ENCODE results near the gene KIN. TPM values are rescaled to one million over a fixed set of nuclear protein-coding genes. Genes with fewer than 3 reads are reported as not detected.

The KIN gene
- total RNA-seq, 1 experiment from 2014 or later = 15.0 TPM

- no TSS peak for BruUV-seq (replicated peaks)
- TF ChIP-seq, protein P1, sequence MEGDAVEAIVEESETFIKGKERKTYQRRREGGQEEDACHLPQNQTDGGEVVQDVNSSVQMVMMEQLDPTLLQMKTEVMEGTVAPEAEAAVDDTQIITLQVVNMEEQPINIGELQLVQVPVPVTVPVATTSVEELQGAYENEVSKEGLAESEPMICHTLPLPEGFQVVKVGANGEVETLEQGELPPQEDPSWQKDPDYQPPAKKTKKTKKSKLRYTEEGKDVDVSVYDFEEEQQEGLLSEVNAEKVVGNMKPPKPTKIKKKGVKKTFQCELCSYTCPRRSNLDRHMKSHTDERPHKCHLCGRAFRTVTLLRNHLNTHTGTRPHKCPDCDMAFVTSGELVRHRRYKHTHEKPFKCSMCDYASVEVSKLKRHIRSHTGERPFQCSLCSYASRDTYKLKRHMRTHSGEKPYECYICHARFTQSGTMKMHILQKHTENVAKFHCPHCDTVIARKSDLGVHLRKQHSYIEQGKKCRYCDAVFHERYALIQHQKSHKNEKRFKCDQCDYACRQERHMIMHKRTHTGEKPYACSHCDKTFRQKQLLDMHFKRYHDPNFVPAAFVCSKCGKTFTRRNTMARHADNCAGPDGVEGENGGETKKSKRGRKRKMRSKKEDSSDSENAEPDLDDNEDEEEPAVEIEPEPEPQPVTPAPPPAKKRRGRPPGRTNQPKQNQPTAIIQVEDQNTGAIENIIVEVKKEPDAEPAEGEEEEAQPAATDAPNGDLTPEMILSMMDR (IDR thresholded peaks at IDR 0.05; ENCODE audit: unreplicated experiment) = no peak
- no peaks in the 10 kb centered on the region for H3K9me3 Mint-ChIP-seq (ENCODE audit: low read depth, unreplicated experiment)
- H3K36me3 Mint-ChIP-seq (ENCODE audit: insufficient read depth, unreplicated experiment) = peaks cover 7% of the 10 kb centered on the region
- no peak overlapping the region for H3K27ac Mint-ChIP-seq (ENCODE audit: unreplicated experiment)
- DNase-seq = no peak
- no peak overlapping the region for H3K4me3 Mint-ChIP-seq (ENCODE audit: low read depth, unreplicated experiment)
- no peaks in the 10 kb centered on the region for H3K27me3 Mint-ChIP-seq (ENCODE audit: unreplicated experiment)
- intact Hi-C loops (cut with micrococcal nuclease; ENCODE audit: unreplicated experiment) = no loop called here
- CTCF ChIA-PET = interaction anchor here (0.8 kb wide), 1 partner anchor 10 kb away, joined by 4 read pairs; no protein-coding TSS in a partner anchor
- peaks cover 31% of the 10 kb centered on the region for H3K4me1 Mint-ChIP-seq (ENCODE audit: low read depth, unreplicated experiment)
These were observed 79.0 kb downstream of the KIN start for GRCh38 chr10:7708832-7709231.

- no peaks in the 10 kb centered on the region for H3K9me3 Mint-ChIP-seq (ENCODE audit: low read depth, unreplicated experiment)
These were observed 79.8 kb downstream of the KIN start for GRCh38 chr10:7707858-7708622.

GRCh38 chr10:7707102-7707501 lies 80.7 kb downstream of the KIN start:
- Mint-ChIP-seq H3K9me3 (ENCODE audit: low read depth, unreplicated experiment) (no peaks in the 10 kb centered on the region), H3K27ac (ENCODE audit: unreplicated experiment) (peak overlapping the region; percentile 79), H3K27me3 (ENCODE audit: unreplicated experiment) (no peaks in the 10 kb centered on the region), H3K4me3 (ENCODE audit: low read depth, unreplicated experiment) (peak overlapping the region; percentile 28), H3K36me3 (ENCODE audit: insufficient read depth, unreplicated experiment) (peaks cover 7% of the 10 kb centered on the region), H3K4me1 (ENCODE audit: low read depth, unreplicated experiment) (peaks cover 47% of the 10 kb centered on the region)
- intact Hi-C loops (cut with micrococcal nuclease; ENCODE audit: unreplicated experiment) = loop anchor here (2.0 kb wide), 1 partner anchor 50 kb away; no protein-coding TSS in a partner anchor
- CTCF ChIA-PET = interaction anchor here (1.5 to 2.1 kb wide), 3 partner anchors 10 to 49 kb away, joined by 4 to 20 read pairs (median 6); no protein-coding TSS in a partner anchor
- no TSS peak for BruUV-seq (replicated peaks)
- peak; percentile 40 for DNase-seq
- TF ChIP-seq, protein P1 (IDR thresholded peaks at IDR 0.05; ENCODE audit: unreplicated experiment) = no peak

More at GRCh38 chr10:7707858-7708622, 79.8 kb downstream of the KIN start:
- peaks cover 39% of the 10 kb centered on the region for H3K4me1 Mint-ChIP-seq (ENCODE audit: low read depth, unreplicated experiment)
- no peak overlapping the region for H3K4me3 Mint-ChIP-seq (ENCODE audit: low read depth, unreplicated experiment)
- peak overlapping the region; percentile 58 for H3K27ac Mint-ChIP-seq (ENCODE audit: unreplicated experiment)
- intact Hi-C loops (cut with micrococcal nuclease; ENCODE audit: unreplicated experiment) = loop anchor here (2.0 kb wide), 1 partner anchor 49 kb away; no protein-coding TSS in a partner anchor
- CTCF ChIA-PET = interaction anchor here (1.6 to 2.1 kb wide), 2 partner anchors 21 to 48 kb away, joined by 6 to 20 read pairs; no protein-coding TSS in a partner anchor
- TF ChIP-seq, protein P1 (IDR thresholded peaks at IDR 0.05; ENCODE audit: unreplicated experiment) = no peak
- H3K36me3 Mint-ChIP-seq (ENCODE audit: insufficient read depth, unreplicated experiment) = peaks cover 7% of the 10 kb centered on the region
- BruUV-seq (replicated peaks) = no TSS peak
- DNase-seq = no peak
- no peaks in the 10 kb centered on the region for H3K27me3 Mint-ChIP-seq (ENCODE audit: unreplicated experiment)

GRCh38 chr10:7706534-7707073 lies 81.2 kb downstream of the KIN start:
- DNase-seq = peak; percentile 10
- Mint-ChIP-seq H3K27ac (ENCODE audit: unreplicated experiment) (peak overlapping the region; percentile 79), H3K4me1 (ENCODE audit: low read depth, unreplicated experiment) (peaks cover 47% of the 10 kb centered on the region), H3K36me3 (ENCODE audit: insufficient read depth, unreplicated experiment) (peaks cover 7% of the 10 kb centered on the region), H3K9me3 (ENCODE audit: low read depth, unreplicated experiment) (no peaks in the 10 kb centered on the region), H3K4me3 (ENCODE audit: low read depth, unreplicated experiment) (peak overlapping the region; percentile 28), H3K27me3 (ENCODE audit: unreplicated experiment) (no peaks in the 10 kb centered on the region)
- no TSS peak for BruUV-seq (replicated peaks)
- TF ChIP-seq, protein P1 (IDR thresholded peaks at IDR 0.05; ENCODE audit: unreplicated experiment) = no peak
- intact Hi-C loops (cut with micrococcal nuclease; ENCODE audit: unreplicated experiment) = loop anchor here (2.0 kb wide), 1 partner anchor 50 kb away; no protein-coding TSS in a partner anchor
- CTCF ChIA-PET = interaction anchor here (1.5 to 2.1 kb wide), 3 partner anchors 10 to 49 kb away, joined by 4 to 20 read pairs (median 6); no protein-coding TSS in a partner anchor
